GM23338 (cell line): ENCODE results near the gene PMIS2. TPM values are rescaled to one million over a fixed set of nuclear protein-coding genes. Genes with fewer than 3 reads are reported as not detected.

Experiments used
- ATAC-seq: fragments of 200-7000 bp; cut with Tn5 transposase; 3 replicates; pipeline ENCODE4 v1.9.1; 2020
- DNase-seq: peaks from one replicate; pipeline ENCODE4 v3.0.0-alpha.2; 2015; ENCODE audit warnings: low spot score
- H2AFZ ChIP-seq: fragments of 200-600 bp; sonication (generic); 2 replicates; pipeline ENCODE4 v1.8.0; 2016; ENCODE audit warnings: antibody characterized with exemption, mild to moderate bottlenecking, moderate library complexity
- H3F3A ChIP-seq: fragments of 200-600 bp; sonication (generic); replicated peaks from 2 replicates; pipeline ENCODE4 v1.8.0; 2017; ENCODE audit warnings: antibody characterized with exemption, mixed run types, low read depth
- H3K27ac ChIP-seq: fragments of 200-600 bp; sonication (generic); 2 replicates; pipeline ENCODE4 v1.6.1; 2016; ENCODE audit warnings: low read depth
- H3K27me3 ChIP-seq: fragments of 200-600 bp; sonication (generic); 2 replicates; pipeline ENCODE4 v1.8.0; 2016; ENCODE audit warnings: mild to moderate bottlenecking, mixed run types, moderate library complexity; ENCODE audit not compliant: insufficient read depth
- H3K36me3 ChIP-seq: fragments of 200-600 bp; sonication (generic); 2 replicates; pipeline ENCODE4 v1.8.0; 2016; ENCODE audit warnings: mild to moderate bottlenecking; ENCODE audit not compliant: insufficient read depth
- H3K4me1 ChIP-seq: fragments of 200-600 bp; sonication (generic); 2 replicates; pipeline ENCODE4 v1.8.0; 2016; ENCODE audit warnings: mild to moderate bottlenecking, moderate library complexity; ENCODE audit not compliant: insufficient read depth
- H3K4me2 ChIP-seq: fragments of 200-600 bp; sonication (generic); 2 replicates; pipeline ENCODE4 v1.7.1; 2017; ENCODE audit warnings: mixed run types
- H3K4me3 ChIP-seq: fragments of 200-600 bp; sonication (generic); 2 replicates; pipeline ENCODE4 v1.6.1; 2016; ENCODE audit warnings: mixed run types
- H3K79me2 ChIP-seq: fragments of 200-600 bp; sonication (generic); replicated peaks from 2 replicates; pipeline ENCODE4 v1.8.0; 2017; ENCODE audit warnings: mild to moderate bottlenecking; ENCODE audit not compliant: insufficient read depth
- H3K9me2 ChIP-seq: fragments of 200-600 bp; sonication (generic); 2 replicates; pipeline ENCODE4 v1.8.0; 2017; ENCODE audit not compliant: insufficient read depth
- H4K20me1 ChIP-seq: fragments of 200-600 bp; sonication (generic); replicated peaks from 2 replicates; pipeline ENCODE4 v1.8.0; 2017; ENCODE audit warnings: mild to moderate bottlenecking; ENCODE audit not compliant: insufficient read depth
- H3K27ac Mint-ChIP-seq: 2 replicates; pipeline ENCODE4 v1.8.0; 2020; ENCODE audit warnings: inconsistent platforms, mild to moderate bottlenecking, moderate library complexity, mixed read lengths
- H3K27me3 Mint-ChIP-seq: 3 replicates; pipeline ENCODE4 v1.8.0; 2022; ENCODE audit warnings: low read depth, mild to moderate bottlenecking, moderate library complexity, mixed read lengths, inconsistent platforms; ENCODE audit not compliant: insufficient read depth, poor library complexity
- H3K36me3 Mint-ChIP-seq: 3 replicates; pipeline ENCODE4 v1.8.0; 2021; ENCODE audit warnings: low read depth, mild to moderate bottlenecking, inconsistent platforms, moderate library complexity, mixed read lengths
- H3K4me1 Mint-ChIP-seq: 3 replicates; pipeline ENCODE4 v1.8.0; 2020; ENCODE audit warnings: mild to moderate bottlenecking, inconsistent platforms, mixed read lengths
- H3K4me3 Mint-ChIP-seq: 3 replicates; pipeline ENCODE4 v1.8.0; 2021; ENCODE audit warnings: moderate library complexity, mild to moderate bottlenecking, inconsistent platforms, mixed read lengths
- H3K9me3 Mint-ChIP-seq: 3 replicates; pipeline ENCODE4 v1.8.0; 2020; ENCODE audit warnings: moderate library complexity, mild to moderate bottlenecking, inconsistent platforms, mixed read lengths
- CREB1 ChIP-seq: fragments of 250-450 bp; sonication (Bioruptor Pico); IDR thresholded peaks from 2 replicates; pipeline ENCODE4 v1.5.0; 2020; ENCODE audit warnings: low read depth, mild to moderate bottlenecking, moderate library complexity
- CTCF ChIP-seq, 2 experiments: fragments of 200-600 bp in 1 of 2; sonication (generic) in 1 of 2; conservative IDR thresholded peaks; 2 replicates each; pipeline versions ENCODE4 v1.5.1 to v1.6.1; 2016 to 2017; ENCODE audit warnings: antibody characterized with exemption in 2 of 2, low read depth in 2 of 2, mild to moderate bottlenecking in 2 of 2, moderate library complexity in 1 of 2
- ETS1 ChIP-seq: IDR thresholded peaks from 2 replicates; pipeline ENCODE4 v1.6.1; 2016; ENCODE audit warnings: antibody characterized with exemption
- EZH2 ChIP-seq: fragments of 200-600 bp; sonication (generic); IDR thresholded peaks from one replicate; pipeline ENCODE4 v1.8.0; 2017; ENCODE audit warnings: antibody characterized with exemption, mild to moderate bottlenecking, low read depth; ENCODE audit not compliant: unreplicated experiment
- EZH2phosphoT487 ChIP-seq: fragments of 200-600 bp; sonication (generic); IDR thresholded peaks from one replicate; pipeline ENCODE4 v1.8.1; 2018; ENCODE audit warnings: antibody characterized with exemption; ENCODE audit not compliant: unreplicated experiment
- NANOG ChIP-seq: IDR thresholded peaks from 2 replicates; pipeline ENCODE4 v1.6.1; 2016; ENCODE audit warnings: antibody characterized with exemption, borderline replicate concordance
- REST ChIP-seq: IDR thresholded peaks from one replicate; pipeline ENCODE4 v1.6.1; 2018; ENCODE audit warnings: antibody characterized with exemption; ENCODE audit not compliant: unreplicated experiment
- STAT1 ChIP-seq: IDR thresholded peaks from one replicate; pipeline ENCODE4 v1.6.1; 2016; ENCODE audit warnings: antibody characterized with exemption; ENCODE audit not compliant: unreplicated experiment
- ZNF331 ChIP-seq: fragments of 250-450 bp; sonication (Bioruptor Pico); IDR thresholded peaks from 2 replicates; pipeline ENCODE4 v1.5.0; 2020; ENCODE audit warnings: low read depth, mild to moderate bottlenecking, moderate library complexity
- ZNF462 ChIP-seq: fragments of 250-450 bp; sonication (Bioruptor Pico); IDR thresholded peaks from 2 replicates; pipeline ENCODE4 v1.5.0; 2020; ENCODE audit warnings: mild to moderate bottlenecking, moderate library complexity
- polyA plus RNA-seq: library from polyadenylated mRNA; unstranded; fragments of >200 nt; fragmentation: Nextera tagmentation; extraction: Ambion mirVana; gene quantifications from 2 replicates; pipeline ENCODE4 v1.2.1, GENCODE V29; 2016
- total RNA-seq: library from RNA; depleted of rRNA; stranded (reverse); fragments of >200 nt; shearing (Covaris generic); gene quantifications from 2 replicates; pipeline ENCODE4 v1.2.3, GENCODE V29; 2014

The PMIS2 gene
- total and polyA plus RNA-seq, 2 experiments from 2014 or later = not detected

- Histone ChIP-seq H3K36me3 (peaks cover 7% of the 10 kb centered on the region; the same call in 1 of the 2 replicates), H3K4me2 (no peak overlapping the region), H3K4me1 (peaks cover 15% of the 10 kb centered on the region), H3K9me2 (no peaks in the 10 kb centered on the region), H3K79me2 (peaks cover 5% of the 10 kb centered on the region), H3K4me3 (no peak overlapping the region), H4K20me1 (no peaks in the 10 kb centered on the region; the same call in 1 of the 2 replicates), H2AFZ (no peak overlapping the region), H3K27ac (no peak overlapping the region), H3K27me3 (0 out of 2 replicates have a peak, but pooled peaks cover 3% of the 10 kb centered on the region), H3F3A (peaks cover 8% of the 10 kb centered on the region; the same call in 1 of the 2 replicates)
- H3K4me1 Mint-ChIP-seq = peaks cover 38% of the 10 kb centered on the region; the same call in 2 of the 3 replicates
- no peak overlapping the region; the same call in 1 of the 2 replicates for H3K27ac Mint-ChIP-seq
- H3K9me3 Mint-ChIP-seq = no peaks in the 10 kb centered on the region
- no peak for TF ChIP-seq CTCF (conservative IDR thresholded peaks at IDR 0.05; ENCODE audit: low read depth in 2 of 2)
- no peak for TF ChIP-seq NANOG
- no peak for TF ChIP-seq REST
- no peak for TF ChIP-seq STAT1
- no peak for TF ChIP-seq EZH2
- TF ChIP-seq CREB1 (CRISPR knock-in tag) = no peak
- TF ChIP-seq EZH2phosphoT487 = no peak
- no peak for TF ChIP-seq ETS1
- no peak for TF ChIP-seq ZNF462
- no peak for TF ChIP-seq ZNF331 (CRISPR knock-in tag)
- peaks cover 8% of the 10 kb centered on the region for H3K27me3 Mint-ChIP-seq
- ATAC-seq (no peak), DNase-seq (no peak)
- H3K36me3 Mint-ChIP-seq = peaks cover 37% of the 10 kb centered on the region
- no peak overlapping the region for H3K4me3 Mint-ChIP-seq
These were observed 46.7 kb upstream of the PMIS2 start for GRCh38 chr19:35539314-35539713.
